ENCODE results near the gene CRYBG1. TPM values are rescaled to one million over a fixed set of nuclear protein-coding genes. Genes with fewer than 3 reads are reported as not detected.

CRYBG1 gene
- total RNA-seq, 1 experiment from 2014 or later, result 19.9 TPM

DNA sequence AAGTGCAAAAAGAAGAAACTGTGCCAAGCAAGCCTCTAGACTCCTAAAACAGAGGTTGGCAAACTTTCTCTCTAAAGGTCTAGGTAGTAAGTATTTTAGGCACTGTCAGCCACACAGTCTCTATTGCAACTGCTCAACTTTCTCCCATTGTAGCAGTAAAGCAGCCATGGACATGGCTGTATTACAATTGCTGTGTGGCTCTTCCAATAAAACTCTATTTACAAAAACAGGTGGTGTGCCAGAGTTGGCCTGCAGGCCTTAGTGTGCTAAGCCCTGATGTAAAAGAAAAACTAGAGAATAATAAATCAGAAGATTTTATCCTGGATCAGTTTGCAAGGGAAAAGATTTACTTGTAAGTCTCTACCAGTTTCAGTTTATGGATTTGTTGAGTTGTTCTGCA, 74.0 kb downstream of the CRYBG1 start:
- DNase-seq (no peak), ATAC-seq (no peak)
- no TSS peak for BruUV-seq (replicated peaks)
- no peaks in the 10 kb centered on the region for H3K9me2 ChIP-seq (replicated peaks; ENCODE audit: low read length)
- no peaks in the 10 kb centered on the region for H3K36me3 ChIP-seq (ENCODE audit: low read depth, low read length)
- intact Hi-C loops (cut with micrococcal nuclease), result no loop called here
- H3K9me3 ChIP-seq (ENCODE audit: low read length), result no peaks in the 10 kb centered on the region
- H3K9ac ChIP-seq (ENCODE audit: low read length), result no peak overlapping the region
- H3K27ac ChIP-seq (ENCODE audit: low read length), result no peak overlapping the region
- ChIA-PET CTCF (no interaction called here), POLR2A (ENCODE audit: unreplicated experiment) (no interaction called here)
- no peak overlapping the region for H2AFZ ChIP-seq (ENCODE audit: low read length)
- no peaks in the 10 kb centered on the region for H3K27me3 ChIP-seq (ENCODE audit: low read length)
- H3F3A ChIP-seq (ENCODE audit: low read length, unreplicated experiment), result no peaks in the 10 kb centered on the region
- H4K20me1 ChIP-seq (ENCODE audit: low read length), result no peaks in the 10 kb centered on the region
- no peaks in the 10 kb centered on the region for H3K79me2 ChIP-seq (ENCODE audit: low read length)
- TF ChIP-seq EZH2phosphoT487 (IDR thresholded peaks at IDR 0.05; ENCODE audit: borderline replicate concordance, low read length) (no peak), EZH2 (IDR thresholded peaks at IDR 0.05; ENCODE audit: low read length, unreplicated experiment) (no peak)
- TF ChIP-seq, protein P1, sequence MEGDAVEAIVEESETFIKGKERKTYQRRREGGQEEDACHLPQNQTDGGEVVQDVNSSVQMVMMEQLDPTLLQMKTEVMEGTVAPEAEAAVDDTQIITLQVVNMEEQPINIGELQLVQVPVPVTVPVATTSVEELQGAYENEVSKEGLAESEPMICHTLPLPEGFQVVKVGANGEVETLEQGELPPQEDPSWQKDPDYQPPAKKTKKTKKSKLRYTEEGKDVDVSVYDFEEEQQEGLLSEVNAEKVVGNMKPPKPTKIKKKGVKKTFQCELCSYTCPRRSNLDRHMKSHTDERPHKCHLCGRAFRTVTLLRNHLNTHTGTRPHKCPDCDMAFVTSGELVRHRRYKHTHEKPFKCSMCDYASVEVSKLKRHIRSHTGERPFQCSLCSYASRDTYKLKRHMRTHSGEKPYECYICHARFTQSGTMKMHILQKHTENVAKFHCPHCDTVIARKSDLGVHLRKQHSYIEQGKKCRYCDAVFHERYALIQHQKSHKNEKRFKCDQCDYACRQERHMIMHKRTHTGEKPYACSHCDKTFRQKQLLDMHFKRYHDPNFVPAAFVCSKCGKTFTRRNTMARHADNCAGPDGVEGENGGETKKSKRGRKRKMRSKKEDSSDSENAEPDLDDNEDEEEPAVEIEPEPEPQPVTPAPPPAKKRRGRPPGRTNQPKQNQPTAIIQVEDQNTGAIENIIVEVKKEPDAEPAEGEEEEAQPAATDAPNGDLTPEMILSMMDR (conservative IDR thresholded peaks at IDR 0.05; ENCODE audit: low read depth, low read length), result no peak
- no peak overlapping the region for H3K4me2 ChIP-seq (ENCODE audit: low read length)
- peaks cover 13% of the 10 kb centered on the region; the same call in 1 of the 2 replicates for H3K4me1 ChIP-seq (ENCODE audit: insufficient read depth, low read length)
- H3K4me3 ChIP-seq (ENCODE audit: low read length), result no peak overlapping the region

DNA sequence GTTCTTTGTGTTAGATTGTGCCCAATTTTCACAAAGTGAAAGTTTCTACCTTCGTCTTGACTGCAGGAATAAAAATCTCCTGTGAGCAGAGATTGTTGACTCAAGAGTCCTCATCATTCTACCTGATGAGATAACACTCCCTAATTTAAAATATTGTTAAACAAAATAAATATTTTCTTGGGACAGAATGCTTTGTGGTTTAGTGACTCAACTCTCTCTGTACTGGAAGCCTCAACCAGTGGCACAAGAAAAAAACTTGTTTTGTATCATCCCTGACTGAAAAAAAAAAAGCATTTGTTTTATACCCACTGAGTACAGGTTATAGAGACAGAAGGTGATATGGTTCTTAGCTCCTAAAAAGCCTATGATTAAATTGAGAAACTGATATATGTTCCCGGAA, 78.9 kb downstream of the CRYBG1 start:
- Histone ChIP-seq H3K9ac (ENCODE audit: low read length) (no peak overlapping the region), H3K79me2 (ENCODE audit: low read length) (no peaks in the 10 kb centered on the region), H3F3A (ENCODE audit: low read length, unreplicated experiment) (no peaks in the 10 kb centered on the region), H3K27ac (ENCODE audit: low read length) (peak overlapping the region; percentile 47), H2AFZ (ENCODE audit: low read length) (no peak overlapping the region), H3K9me2 (replicated peaks; ENCODE audit: low read length) (no peaks in the 10 kb centered on the region), H3K36me3 (ENCODE audit: low read depth, low read length) (no peaks in the 10 kb centered on the region), H3K27me3 (ENCODE audit: low read length) (no peaks in the 10 kb centered on the region), H3K9me3 (ENCODE audit: low read length) (no peaks in the 10 kb centered on the region), H3K4me3 (ENCODE audit: low read length) (peak overlapping the region; percentile 54), H3K4me1 (ENCODE audit: insufficient read depth, low read length) (peaks cover 41% of the 10 kb centered on the region), H3K4me2 (ENCODE audit: low read length) (peak overlapping the region; percentile 75), H4K20me1 (ENCODE audit: low read length) (no peaks in the 10 kb centered on the region)
- peak; percentile 74 for ATAC-seq
- CTCF ChIA-PET, result interaction anchor here (1.5 kb wide), 1 partner anchor 100 kb away, joined by 8 read pairs; no protein-coding TSS in a partner anchor
- no TSS peak for BruUV-seq (replicated peaks)
- TF ChIP-seq EZH2 (IDR thresholded peaks at IDR 0.05; ENCODE audit: low read length, unreplicated experiment) (no peak), EZH2phosphoT487 (IDR thresholded peaks at IDR 0.05; ENCODE audit: borderline replicate concordance, low read length) (no peak)
- TF ChIP-seq, protein P1 (conservative IDR thresholded peaks at IDR 0.05; ENCODE audit: low read depth, low read length), result no peak
- POLR2A ChIA-PET (ENCODE audit: unreplicated experiment), result no interaction called here
- peak; percentile 82 for DNase-seq
- intact Hi-C loops (cut with micrococcal nuclease), result loop anchor here (1.0 kb wide), 1 partner anchor 79 kb away; the partner anchor contains the start of gene CRYBG1

DNA sequence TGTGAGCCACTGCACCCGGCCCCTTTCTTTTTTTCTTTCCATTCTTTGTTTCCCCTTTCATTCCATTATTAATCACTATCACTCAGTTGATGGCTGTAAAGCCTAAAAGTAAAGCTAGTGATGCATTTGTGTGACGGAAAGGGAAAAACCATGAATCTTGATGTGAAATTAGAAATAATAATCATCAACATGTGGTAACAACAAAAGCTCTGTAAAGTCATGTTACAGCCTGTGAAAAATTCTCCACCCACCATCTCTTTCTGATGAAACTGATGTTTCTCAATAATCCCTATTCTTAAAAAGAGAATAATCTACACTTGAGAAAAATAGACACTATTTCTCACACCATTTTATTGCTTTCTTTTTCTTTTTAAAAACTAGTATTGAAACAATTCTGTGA, 80.0 kb downstream of the CRYBG1 start:
- Histone ChIP-seq H3K27ac (ENCODE audit: low read length) (0 out of 2 replicates have a peak overlapping the region, but pooled peaks have one; percentile 6), H3K9me3 (ENCODE audit: low read length) (no peaks in the 10 kb centered on the region)

More for the DNA sequence above, 80.0 kb downstream of the CRYBG1 start:
- ATAC-seq (no peak), DNase-seq (no peak)
- no peak overlapping the region for H3K4me3 ChIP-seq (ENCODE audit: low read length)
- peaks cover 41% of the 10 kb centered on the region for H3K4me1 ChIP-seq (ENCODE audit: insufficient read depth, low read length)
- POLR2A ChIA-PET (ENCODE audit: unreplicated experiment), result interaction anchor here (0.6 kb wide), 2 partner anchors 133 to 665 kb away, joined by 4 to 8 read pairs; no protein-coding TSS in a partner anchor
- no peaks in the 10 kb centered on the region for H4K20me1 ChIP-seq (ENCODE audit: low read length)
- no peaks in the 10 kb centered on the region for H3K27me3 ChIP-seq (ENCODE audit: low read length)
- intact Hi-C loops (cut with micrococcal nuclease), result no loop called here
- no peak overlapping the region for H3K9ac ChIP-seq (ENCODE audit: low read length)
- CTCF ChIA-PET, result interaction anchor here (0.6 to 1.5 kb wide), 4 partner anchors 63 to 101 kb away, joined by 3 to 8 read pairs (median 5); partner anchors contain the start of gene CRYBG1
- no peak for TF ChIP-seq EZH2phosphoT487 (IDR thresholded peaks at IDR 0.05; ENCODE audit: borderline replicate concordance, low read length)
- TF ChIP-seq, protein P1 (conservative IDR thresholded peaks at IDR 0.05; ENCODE audit: low read depth, low read length), result no peak
- no peak for TF ChIP-seq EZH2 (IDR thresholded peaks at IDR 0.05; ENCODE audit: low read length, unreplicated experiment)
- H3K36me3 ChIP-seq (ENCODE audit: low read depth, low read length), result no peaks in the 10 kb centered on the region
- no peak overlapping the region for H2AFZ ChIP-seq (ENCODE audit: low read length)
- no peaks in the 10 kb centered on the region for H3K79me2 ChIP-seq (ENCODE audit: low read length)
- H3K4me2 ChIP-seq (ENCODE audit: low read length), result no peak overlapping the region
- H3K9me2 ChIP-seq (replicated peaks; ENCODE audit: low read length), result no peaks in the 10 kb centered on the region
- no TSS peak for BruUV-seq (replicated peaks)
- no peaks in the 10 kb centered on the region for H3F3A ChIP-seq (ENCODE audit: low read length, unreplicated experiment)

All from PC-3 (cell line).